ENCODE data around the gene JPH2.

Gene JPH2

DNA sequence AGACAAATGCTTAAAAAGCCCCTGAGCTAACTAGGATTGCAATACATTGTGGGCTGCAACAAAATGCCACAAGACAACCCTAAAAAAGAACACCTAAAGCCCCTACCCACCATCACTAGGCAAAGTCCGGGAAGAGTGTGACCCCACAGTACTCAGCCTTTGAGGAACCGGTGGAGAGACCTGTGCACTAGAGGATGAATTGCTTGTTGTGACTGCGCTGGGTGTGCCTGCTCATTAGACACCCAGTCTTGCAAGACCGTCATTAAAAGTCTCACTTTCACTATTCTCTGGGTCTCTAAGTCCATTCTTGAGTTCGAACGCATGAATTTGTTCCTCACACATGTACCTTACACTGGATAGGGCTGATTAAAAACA, 88.7 kb downstream of the JPH2 start:
- DNase-seq = no peak

DNA sequence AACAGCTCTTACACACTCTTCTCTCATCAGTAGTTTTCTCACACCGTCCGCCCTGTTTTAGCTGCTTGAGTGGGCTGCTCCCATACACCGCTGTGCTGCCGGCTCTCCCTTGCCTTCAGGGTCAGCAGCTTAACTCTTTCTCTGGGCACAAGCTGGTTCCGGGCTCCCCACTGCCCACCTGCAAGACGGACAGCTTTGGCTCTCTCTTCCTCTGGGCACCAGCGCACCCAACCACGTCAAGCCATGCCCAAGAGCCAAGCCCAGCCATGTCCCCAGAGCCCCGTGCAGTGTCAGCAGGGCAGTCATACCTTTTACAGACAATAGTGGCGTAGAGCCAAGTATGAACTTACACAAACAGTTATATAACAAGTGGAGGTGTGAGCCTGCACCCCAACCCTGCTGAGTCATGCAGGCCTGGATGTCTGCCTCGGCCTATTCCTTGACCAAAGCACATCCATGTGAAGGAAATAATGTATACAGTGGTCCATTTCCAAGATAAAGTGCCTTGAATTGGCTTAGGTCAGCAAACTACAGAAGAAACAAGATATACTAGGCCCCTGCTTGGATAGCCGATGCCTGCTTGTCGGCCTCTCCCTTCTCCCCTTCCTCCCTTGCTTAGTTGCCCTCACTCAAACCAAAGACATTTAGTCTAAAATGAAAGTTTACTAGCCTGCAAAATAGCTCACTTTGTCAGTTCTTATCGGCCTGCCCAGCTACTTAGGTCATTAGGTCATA, 89.3 kb downstream of the JPH2 start:
- no peak for DNase-seq

GRCh38 chr20:44095831-44096230, 91.2 kb downstream of the JPH2 start:
- DNase-seq = no peak

DNA sequence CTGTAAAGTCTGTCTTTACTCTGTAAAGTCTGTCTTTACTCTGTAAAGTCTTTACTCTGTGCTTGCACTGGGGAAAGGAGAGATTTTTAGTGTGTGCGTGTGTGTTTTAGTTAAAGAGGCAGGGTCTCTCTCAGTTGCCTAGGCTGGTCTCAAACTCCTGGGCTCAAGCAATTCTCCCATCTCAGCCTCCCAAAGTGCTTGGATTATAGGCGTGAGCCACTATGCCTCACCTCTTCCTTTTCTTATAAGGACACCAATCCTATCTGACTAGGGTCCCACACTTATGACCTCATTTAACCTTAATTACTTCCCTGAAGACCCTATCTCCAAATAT, 93.8 kb downstream of the JPH2 start:
- no peak for DNase-seq

- DNase-seq = peak in 2 of 5 donors; percentile 24 to 54
These were observed 94.3 kb downstream of the JPH2 start for GRCh38 chr20:44092551-44093248.

DNA sequence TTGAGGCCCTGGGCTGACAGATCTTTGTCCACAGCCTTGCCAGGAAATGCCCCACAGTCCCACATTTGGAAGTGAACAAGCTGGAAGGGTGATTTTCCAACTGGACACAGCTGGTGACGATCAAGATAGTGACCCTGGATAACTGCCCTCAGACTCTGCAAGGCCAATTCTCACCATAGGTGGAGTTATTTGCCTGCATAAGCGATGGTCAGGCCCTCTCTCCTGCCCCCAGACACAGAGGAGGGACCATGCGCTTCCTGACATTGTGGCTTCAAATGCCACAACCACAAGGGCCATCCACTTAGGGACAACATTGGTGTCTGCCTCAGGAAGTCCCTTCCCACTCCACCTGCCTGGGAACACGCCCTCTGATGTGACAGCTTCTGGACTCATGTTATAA, 96.0 kb downstream of the JPH2 start:
- DNase-seq = no peak

GRCh38 chr20:44089987-44090674, 96.9 kb downstream of the JPH2 start:
- DNase-seq = peak in 1 of 5 donors; percentile 20

GRCh38 chr20:44087857-44088120, 99.2 kb downstream of the JPH2 start:
- no peak for DNase-seq

DNA sequence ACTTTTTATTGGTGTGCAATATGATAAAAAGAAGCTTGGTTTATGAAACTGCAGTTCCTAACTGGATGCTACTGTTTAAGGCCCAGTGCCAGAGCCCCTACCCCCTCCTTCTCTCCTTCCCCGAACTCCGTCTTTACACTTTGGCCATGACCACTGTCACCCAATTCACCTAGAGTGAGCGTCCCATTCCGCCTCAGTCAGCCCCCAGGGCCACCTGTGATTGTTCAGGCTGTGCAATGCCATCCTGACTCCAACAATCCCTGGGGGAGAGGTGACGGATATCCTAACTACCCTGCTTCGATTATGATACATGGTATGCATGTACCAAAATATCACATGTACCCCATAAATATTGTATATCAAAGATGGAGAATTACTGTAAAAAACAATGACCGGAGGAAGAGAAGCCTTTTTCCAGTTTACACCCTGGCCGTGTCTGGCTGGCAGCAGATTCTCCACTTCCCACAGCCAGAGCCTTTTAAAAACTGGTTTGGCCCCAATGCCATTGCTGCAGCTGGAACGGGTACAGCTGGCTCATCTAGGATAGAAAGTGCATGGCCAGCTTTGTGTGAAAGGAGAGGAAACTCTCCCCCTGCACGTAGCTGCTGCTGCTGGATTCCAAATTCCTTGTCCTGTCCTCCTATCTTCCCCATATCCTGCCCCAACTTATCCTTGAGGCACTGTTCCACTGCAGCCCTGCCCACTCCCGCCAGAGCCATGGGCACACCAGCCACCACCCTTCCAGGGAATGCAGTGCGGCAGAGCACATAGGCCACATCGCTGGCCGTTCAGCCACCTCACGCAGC, 99.7 kb downstream of the JPH2 start:
- DNase-seq = no peak

- no peak for DNase-seq
These were observed 101.2 kb downstream of the JPH2 start for GRCh38 chr20:44085616-44086434.

DNA sequence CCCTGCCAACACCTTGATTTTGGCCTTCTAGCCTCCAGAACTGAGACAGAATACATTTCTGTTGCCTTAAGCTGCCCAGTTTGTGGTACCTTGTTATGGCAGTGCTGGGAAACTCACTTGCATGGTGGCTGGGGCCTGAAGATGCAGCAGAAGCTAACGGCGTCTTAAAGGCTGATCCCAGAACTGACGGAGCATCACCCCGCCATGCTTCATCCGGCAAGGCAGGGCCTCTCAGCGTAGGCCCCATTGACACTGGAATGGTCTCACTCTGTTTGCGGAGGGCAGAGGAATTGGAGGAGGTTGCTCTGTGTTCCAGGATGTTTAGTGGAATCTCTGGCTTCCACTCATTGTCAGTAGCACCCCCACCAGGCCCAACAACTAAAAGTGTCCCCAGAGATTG, 102.1 kb downstream of the JPH2 start:
- DNase-seq = no peak

GRCh38 chr20:44084439-44084838, 102.5 kb downstream of the JPH2 start:
- DNase-seq = no peak

DNA sequence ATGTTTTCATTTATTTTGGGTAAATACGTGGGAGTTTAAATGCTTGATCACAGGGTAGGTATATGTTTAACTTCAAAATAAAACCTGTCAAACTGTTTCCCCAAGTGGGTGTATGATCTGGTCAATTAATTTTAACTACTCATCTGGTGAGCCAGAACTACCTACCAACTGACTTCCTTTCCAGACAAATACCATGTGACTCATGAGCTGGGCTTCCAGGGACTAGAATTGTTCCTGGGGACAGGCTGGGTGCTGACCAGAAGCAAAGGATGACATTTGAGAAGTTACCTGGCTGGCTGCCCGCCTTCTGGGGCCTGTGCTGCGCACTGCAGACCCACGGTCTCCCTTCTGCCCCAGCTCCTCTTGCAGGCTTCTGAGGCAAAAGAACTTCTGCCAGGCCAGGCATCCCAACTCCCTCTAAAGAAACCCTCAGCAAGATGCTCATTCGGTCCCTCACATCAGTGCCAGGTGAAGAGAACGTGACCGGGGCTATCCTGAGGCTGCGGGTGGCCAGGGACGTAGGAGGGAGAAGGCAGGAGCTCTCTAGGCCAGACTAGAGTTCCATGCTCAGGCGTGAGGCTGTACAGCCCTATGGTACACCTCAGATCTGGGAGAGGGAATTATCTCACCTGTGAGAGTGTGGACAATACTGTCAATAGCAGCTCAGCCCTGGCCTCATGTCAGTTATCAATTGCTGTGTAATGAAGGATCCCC, 103.6 kb downstream of the JPH2 start:
- DNase-seq = no peak

DNA sequence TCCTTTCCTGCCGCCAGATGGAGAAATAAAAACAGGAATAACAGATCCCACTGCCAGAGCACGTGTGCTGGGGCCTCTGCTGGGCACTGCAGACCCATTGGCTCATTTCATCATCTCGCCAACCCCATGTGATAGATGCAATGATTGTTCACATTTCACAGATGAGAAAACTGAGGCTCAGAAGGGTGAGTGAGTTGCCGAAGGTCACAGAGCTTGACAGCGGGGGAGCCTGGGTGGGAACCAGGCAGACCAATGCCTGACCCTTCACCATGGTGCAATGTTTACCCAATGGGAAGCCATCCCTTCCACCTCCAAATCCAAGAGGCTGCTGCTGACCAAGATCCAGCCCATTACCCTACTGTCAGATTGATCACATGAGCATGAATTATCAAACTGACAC, 105.1 kb downstream of the JPH2 start:
- DNase-seq = no peak

DNA sequence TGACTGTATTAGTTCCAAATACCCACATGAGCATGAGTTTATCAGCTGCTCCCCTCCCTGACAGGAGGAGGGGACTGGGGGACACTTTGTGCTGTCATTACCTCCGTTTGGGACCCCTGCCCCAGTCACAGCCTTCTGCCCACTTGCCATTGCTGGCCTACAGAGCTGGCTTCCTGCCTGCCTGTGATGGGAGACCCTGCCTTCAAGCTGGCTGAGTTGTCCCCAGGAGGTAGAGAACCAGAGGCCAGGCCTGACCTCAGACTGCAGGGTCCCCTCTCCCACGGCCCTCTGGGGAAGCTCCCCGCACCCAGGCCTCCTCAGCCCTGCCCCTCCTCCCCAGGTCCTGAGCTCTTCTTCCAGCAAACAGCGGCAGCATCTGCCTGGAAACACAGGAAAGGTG, 105.5 kb downstream of the JPH2 start:
- DNase-seq = no peak

DNA sequence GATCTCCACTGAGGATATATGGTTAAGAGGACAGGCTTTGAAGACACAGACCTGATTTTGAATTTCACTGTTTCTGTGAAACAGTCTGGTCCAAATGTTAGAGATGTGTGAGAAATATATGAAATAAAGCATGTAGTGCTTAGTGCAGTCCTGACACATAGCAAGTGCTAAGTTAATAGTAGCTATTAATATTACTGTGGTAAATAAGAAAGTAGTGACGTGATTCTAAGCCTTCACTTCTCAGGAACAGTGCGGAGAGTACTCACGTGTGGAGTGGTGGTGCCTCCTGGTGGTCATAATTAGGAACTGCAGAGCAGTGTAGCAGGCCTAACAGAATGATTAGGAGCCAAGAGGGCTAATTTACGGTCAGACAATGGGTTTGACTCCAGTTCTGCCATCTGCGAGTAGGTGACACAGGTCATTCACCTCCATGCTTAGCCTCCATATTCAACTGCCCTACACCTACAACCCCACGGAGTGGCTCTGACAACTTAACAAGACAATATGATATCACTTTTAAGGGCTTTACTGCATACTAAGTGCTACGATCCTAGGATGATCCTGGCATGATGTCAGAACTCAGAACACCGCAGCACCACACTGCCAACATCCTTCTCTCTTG, 106.2 kb downstream of the JPH2 start:
- DNase-seq = peak; percentile 43 to 80 (median 58)

DNA sequence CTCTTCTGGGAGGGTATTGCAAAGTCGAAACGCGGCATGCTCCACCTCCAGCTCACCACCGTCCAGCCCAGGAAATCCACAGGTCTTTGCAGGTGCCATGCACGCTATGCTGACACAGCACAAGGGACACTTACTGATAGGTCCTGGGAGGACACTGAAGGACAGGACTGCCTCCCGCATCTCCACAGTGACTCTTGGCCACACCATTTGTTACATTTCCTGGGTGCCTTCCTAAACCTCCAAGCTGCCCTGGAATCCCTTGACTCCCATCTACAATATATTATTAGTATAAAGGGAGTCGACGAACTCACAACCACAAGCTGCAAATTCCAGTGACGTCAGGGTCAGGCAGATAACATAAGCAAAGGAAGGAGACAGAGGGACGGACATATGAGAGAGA, 106.9 kb downstream of the JPH2 start:
- DNase-seq = no peak

- DNase-seq = no peak
These were observed 107.7 kb downstream of the JPH2 start for GRCh38 chr20:44079291-44079690.

DNA sequence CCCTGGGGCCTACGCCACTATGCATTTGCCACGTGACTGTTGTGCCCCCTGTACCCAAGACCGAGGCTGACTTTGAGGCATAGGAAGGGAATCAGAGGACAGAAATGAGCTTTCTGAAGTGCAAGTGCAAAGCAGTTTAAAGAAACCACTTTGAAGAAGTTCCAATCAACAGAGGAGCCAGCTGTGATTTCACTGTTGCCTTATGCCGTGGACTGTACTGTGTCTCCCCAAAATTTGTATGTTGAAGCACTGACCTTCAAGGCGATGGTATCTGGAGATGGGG, 111.1 kb downstream of the JPH2 start:
- no peak for DNase-seq

DNA sequence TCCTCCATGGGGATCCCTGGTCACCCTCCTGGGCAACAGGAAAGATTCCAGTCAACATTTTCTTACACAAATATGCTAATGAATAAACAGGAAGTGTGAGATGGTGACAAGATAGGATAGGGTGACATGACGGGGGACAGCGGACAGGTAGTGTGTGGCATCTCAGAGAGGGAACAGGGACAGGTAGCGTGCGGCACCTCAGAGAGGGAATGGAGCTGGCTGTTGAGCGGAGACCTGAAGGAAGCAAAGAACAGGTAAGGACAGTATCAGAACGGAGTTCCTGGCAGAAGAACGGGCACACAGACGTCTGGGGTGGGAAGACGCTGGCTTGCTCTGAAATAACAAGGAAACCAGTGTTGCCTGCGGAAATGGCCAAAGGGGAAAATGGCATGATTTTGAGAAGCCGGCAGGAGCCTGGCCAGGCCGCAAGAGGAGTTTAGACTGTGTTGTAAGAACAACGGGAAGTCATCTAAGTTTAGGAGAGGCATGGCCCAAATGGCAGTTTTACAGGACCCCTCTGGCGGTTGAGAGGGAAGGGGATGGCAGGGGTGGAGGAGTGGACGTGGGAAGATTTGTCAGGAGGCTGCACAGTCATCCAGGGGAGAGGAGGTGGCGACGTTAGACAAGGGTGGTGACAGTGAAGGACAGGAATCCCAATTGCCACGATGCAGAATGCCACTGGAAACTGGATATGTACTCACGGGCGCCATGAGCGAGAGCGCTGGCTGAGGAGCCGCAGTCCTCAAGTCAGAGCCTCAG, 111.6 kb downstream of the JPH2 start:
- no peak for DNase-seq

Measured in T-helper 1 cell (primary cell).